HG03025 (cell line): Measurements from ENCODE around the gene RDH13.
"Not testable (repeated sequence)": the region's sequence is repeated elsewhere in the genome, so short reads cannot be mapped to it uniquely, and the experiment has no call there.

Source experiments
- ATAC-seq: cut with Tn5 transposase; IDR thresholded peaks from one replicate; pipeline ENCODE4 v1.9.1; 2021; ENCODE audit warnings: mild to moderate bottlenecking, moderate library complexity; ENCODE audit not compliant: unreplicated experiment, low FRiP score

Gene RDH13

GRCh38 chr19:55048446-55048845 is 14.5 kb downstream of the RDH13 start:
- no peak for ATAC-seq

GRCh38 chr19:55047951-55048350 is 15.0 kb downstream of the RDH13 start:
- no peak for ATAC-seq

GRCh38 chr19:55046975-55047622 is 15.8 kb downstream of the RDH13 start:
- no peak for ATAC-seq

- no peak for ATAC-seq
Observed at GRCh38 chr19:55044771-55045716, 17.9 kb downstream of the RDH13 start.

- ATAC-seq = no peak
Observed at GRCh38 chr19:55044286-55044685, 18.7 kb downstream of the RDH13 start.

GRCh38 chr19:55042688-55043087 is 20.3 kb downstream of the RDH13 start:
- ATAC-seq = no peak

- ATAC-seq = no peak
Observed at GRCh38 chr19:55042344-55042678, 20.6 kb downstream of the RDH13 start.

- ATAC-seq = no peak
Observed at GRCh38 chr19:55041627-55042343, 21.2 kb downstream of the RDH13 start.

GRCh38 chr19:55041244-55041626 is 21.7 kb downstream of the RDH13 start:
- no peak for ATAC-seq

GRCh38 chr19:55040654-55041053 is 22.3 kb downstream of the RDH13 start:
- not testable (repeated sequence) for ATAC-seq

GRCh38 chr19:55037603-55038002 is 25.3 kb downstream of the RDH13 start:
- not testable (repeated sequence) for ATAC-seq

- no peak for ATAC-seq
Observed at GRCh38 chr19:55036058-55036457, 26.9 kb downstream of the RDH13 start.

- no peak for ATAC-seq
Observed at GRCh38 chr19:55034751-55035150, 28.2 kb downstream of the RDH13 start.

- not testable (repeated sequence) for ATAC-seq
Observed at GRCh38 chr19:55032976-55033643, 29.8 kb downstream of the RDH13 start.

- no peak for ATAC-seq
Observed at GRCh38 chr19:55032170-55032800, 30.7 kb downstream of the RDH13 start.

- ATAC-seq = no peak
Observed at GRCh38 chr19:55031178-55031577, 31.8 kb downstream of the RDH13 start.

- ATAC-seq = no peak
Observed at GRCh38 chr19:55028757-55029156, 34.2 kb downstream of the RDH13 start.

- ATAC-seq = no peak
Observed at GRCh38 chr19:55027472-55028337, 35.2 kb downstream of the RDH13 start.

GRCh38 chr19:55027140-55027471 is 35.8 kb downstream of the RDH13 start:
- not testable (repeated sequence) for ATAC-seq
